Activated T-cell treated with anti-CD3 and anti-CD28 coated beads, Interleukin-2, amount 50 U/mL, for 72 hours (primary cell): Measurements from ENCODE around the gene FLRT2. TPM values are rescaled to one million over a fixed set of nuclear protein-coding genes. Genes with fewer than 3 reads are reported as not detected.

Source experiments
- ATAC-seq, 2 donors: fragments of 150-1000 bp; cut with Tn5 transposase; replicated peaks in 1 of 2; 2 replicates each; pipeline ENCODE4 v1.10.0; 2021; ENCODE audit warnings: moderate library complexity in 2 of 2, mild to moderate bottlenecking in 1 of 2
- DNase-seq, 2 donors: peaks; one replicate each; pipeline ENCODE4 v3.0.0; 2021 to 2022; ENCODE audit warnings: mixed read lengths in 1 of 2
- H3K27ac Mint-ChIP-seq: one replicate; pipeline ENCODE4 v1.8.0; 2022; ENCODE audit warnings: mild to moderate bottlenecking, moderate library complexity, mixed read lengths
- H3K27me3 Mint-ChIP-seq: one replicate; pipeline ENCODE4 v1.8.0; 2022; ENCODE audit warnings: low read depth, mixed read lengths
- H3K36me3 Mint-ChIP-seq, 2 donors: one replicate each; pipeline ENCODE4 v1.8.0; 2022; ENCODE audit warnings: mixed read lengths in 2 of 2, mild to moderate bottlenecking in 1 of 2; ENCODE audit not compliant: insufficient read depth in 2 of 2
- H3K4me1 Mint-ChIP-seq: one replicate; pipeline ENCODE4 v1.8.0; 2022; ENCODE audit warnings: low read depth, mixed read lengths
- H3K4me3 Mint-ChIP-seq, 2 donors: one replicate each; pipeline ENCODE4 v1.8.0; 2022; ENCODE audit warnings: mild to moderate bottlenecking in 2 of 2, mixed read lengths in 2 of 2, moderate library complexity in 2 of 2
- H3K9me3 Mint-ChIP-seq, 2 donors: one replicate each; pipeline ENCODE4 v1.8.0; 2022; ENCODE audit warnings: mixed read lengths in 2 of 2
- total RNA-seq, 2 donors: library from RNA; stranded (reverse); gene quantifications; one replicate each; pipeline ENCODE4 v1.2.3, GENCODE V29; 2022

Gene FLRT2
- total RNA-seq, 2 donors from 2014 or later = not detected

DNA sequence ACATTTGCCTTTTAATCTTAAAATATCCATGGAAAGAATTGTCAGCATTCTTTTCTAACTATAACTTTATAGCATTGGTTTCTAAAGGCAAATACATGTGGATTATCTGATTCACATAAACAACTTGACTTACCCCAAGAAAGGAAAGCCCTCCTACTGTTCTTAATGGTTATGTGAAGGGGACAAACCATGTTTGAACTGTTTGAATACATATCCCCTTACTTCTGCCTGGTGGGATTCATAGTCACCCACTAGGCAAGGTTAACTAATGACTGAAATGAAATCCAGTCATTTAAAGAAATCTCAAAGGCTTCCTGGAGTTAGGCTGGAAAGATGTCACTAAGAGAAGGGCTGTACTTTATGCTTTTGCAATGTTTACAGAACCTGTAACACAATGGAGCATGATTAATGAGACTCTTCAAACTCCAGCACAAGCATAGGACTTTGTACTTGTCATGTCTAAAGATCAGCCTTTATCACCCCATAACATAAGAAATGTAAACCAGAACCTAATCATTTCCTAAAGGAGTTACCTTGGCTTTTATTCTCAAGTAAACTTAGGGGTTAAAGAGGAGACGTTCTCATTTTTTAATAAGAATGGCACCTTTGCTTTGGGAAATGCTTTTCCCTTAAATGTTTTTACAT, 10.2 kb upstream of the FLRT2 start:
- H3K4me3 Mint-ChIP-seq = no peak overlapping the region
- no peaks in the 10 kb centered on the region for H3K4me1 Mint-ChIP-seq
- no peak overlapping the region for H3K27ac Mint-ChIP-seq
- no peaks in the 10 kb centered on the region for H3K27me3 Mint-ChIP-seq
- H3K9me3 Mint-ChIP-seq = no peaks in the 10 kb centered on the region
- DNase-seq = no peak
- ATAC-seq = no peak
- no peaks in the 10 kb centered on the region for H3K36me3 Mint-ChIP-seq

DNA sequence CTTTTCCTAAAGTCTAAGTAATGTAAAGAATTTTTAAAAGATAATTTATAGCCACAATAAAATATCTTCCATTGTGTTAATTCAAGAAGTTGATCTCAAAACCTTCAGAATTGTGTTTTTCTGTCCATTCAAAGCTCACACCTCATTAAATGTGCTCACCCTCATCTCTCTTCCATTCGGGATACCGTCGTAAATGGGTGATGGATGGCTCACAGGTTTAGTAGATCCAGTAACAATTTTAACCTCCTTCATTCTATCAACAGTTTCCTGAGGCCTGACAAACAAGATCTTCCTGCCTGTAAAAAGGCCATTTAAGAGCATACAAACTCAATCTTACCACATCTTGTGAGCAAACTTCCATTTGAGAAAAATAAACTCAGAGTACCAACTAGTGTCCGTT, 9.4 kb upstream of the FLRT2 start:
- Mint-ChIP-seq H3K9me3 (no peaks in the 10 kb centered on the region), H3K27ac (no peak overlapping the region), H3K27me3 (peaks cover 6% of the 10 kb centered on the region), H3K36me3 (no peaks in the 10 kb centered on the region), H3K4me3 (no peak overlapping the region), H3K4me1 (no peaks in the 10 kb centered on the region)
- no peak for ATAC-seq
- DNase-seq = no peak

DNA sequence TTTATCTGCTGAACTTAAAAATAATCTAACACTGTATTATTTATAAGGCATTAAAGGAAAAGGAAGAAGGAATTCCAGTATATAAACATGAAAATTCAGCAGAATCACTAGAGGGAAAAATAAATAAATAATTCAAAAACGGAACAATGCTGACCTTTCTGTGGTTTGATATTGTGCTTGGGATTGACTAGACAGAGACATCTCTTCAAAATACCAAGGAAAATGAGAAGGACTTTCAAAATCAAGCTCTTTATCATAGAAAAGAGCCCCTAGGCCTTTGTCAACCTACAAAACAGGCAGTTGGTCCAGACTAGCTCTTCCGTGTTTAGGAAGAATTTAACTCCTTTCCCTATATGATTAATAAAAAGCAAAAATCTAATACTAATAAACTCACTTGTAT, 6.3 kb upstream of the FLRT2 start:
- ATAC-seq = no peak
- Mint-ChIP-seq H3K9me3 (no peaks in the 10 kb centered on the region), H3K27ac (no peak overlapping the region)

DNA sequence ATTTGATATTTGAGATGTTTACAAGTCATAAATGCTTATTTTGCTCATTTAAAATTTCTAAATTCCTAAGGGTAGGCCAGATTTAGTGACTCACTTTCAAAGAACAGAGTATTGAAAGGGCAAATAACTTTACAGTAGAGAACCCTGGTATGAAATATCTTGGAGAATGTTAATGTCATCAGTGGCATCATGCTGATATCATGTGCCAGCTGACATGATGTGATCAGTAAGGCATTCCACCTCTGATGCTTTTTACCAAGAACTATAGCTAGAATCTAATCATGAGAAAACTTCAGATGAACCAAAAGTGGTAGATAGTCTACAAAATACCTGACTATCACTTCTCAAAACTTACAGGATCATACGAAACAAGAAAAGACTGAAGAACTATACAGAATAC, 2.9 kb upstream of the FLRT2 start:
- H3K27ac Mint-ChIP-seq = no peak overlapping the region
- peaks cover 57% of the 10 kb centered on the region for H3K27me3 Mint-ChIP-seq
- DNase-seq (no peak), ATAC-seq (no peak)
- H3K4me3 Mint-ChIP-seq = no peak overlapping the region
- no peaks in the 10 kb centered on the region for H3K9me3 Mint-ChIP-seq
- H3K4me1 Mint-ChIP-seq = peaks cover 6% of the 10 kb centered on the region
- peaks cover 0 to 2% of the 10 kb centered on the region in 2 donors for H3K36me3 Mint-ChIP-seq

More for the DNA sequence above, 6.3 kb upstream of the FLRT2 start:
- no peak for DNase-seq
- Mint-ChIP-seq H3K27me3 (peaks cover 24% of the 10 kb centered on the region), H3K4me1 (no peaks in the 10 kb centered on the region), H3K4me3 (no peak overlapping the region), H3K36me3 (no peaks in the 10 kb centered on the region)

DNA sequence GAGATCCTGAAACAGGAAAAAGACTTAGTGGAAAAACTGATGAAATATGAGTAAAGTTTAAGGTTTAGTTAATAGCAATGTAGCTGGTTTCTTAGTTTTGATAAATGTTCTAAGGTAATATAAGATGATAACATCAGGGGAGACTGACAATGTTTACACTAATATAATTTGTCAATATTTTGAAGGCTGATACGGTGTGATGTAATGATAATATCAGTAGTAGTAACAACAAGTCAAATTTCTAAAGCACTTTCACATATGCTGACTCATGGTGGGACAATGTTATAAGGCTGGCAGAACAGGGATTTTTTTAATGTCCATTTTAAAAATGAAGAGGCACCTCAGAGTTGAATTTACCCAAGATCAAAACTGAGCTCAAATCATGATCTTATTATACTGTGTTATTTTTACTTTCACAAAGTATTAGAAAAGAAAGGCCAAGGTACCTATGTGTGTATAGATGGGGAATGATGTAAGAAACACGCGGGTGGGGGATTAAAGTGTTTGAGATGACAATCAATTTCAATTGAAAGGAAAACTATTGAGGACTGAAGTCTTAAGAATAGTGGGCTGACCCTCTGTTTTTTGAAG, 2.4 kb upstream of the FLRT2 start:
- Mint-ChIP-seq H3K4me3 (no peak overlapping the region), H3K36me3 (peaks cover 0 to 2% of the 10 kb centered on the region in 2 donors), H3K4me1 (peaks cover 11% of the 10 kb centered on the region), H3K9me3 (no peaks in the 10 kb centered on the region), H3K27ac (no peak overlapping the region), H3K27me3 (peaks cover 62% of the 10 kb centered on the region)
- ATAC-seq (no peak), DNase-seq (no peak)

DNA sequence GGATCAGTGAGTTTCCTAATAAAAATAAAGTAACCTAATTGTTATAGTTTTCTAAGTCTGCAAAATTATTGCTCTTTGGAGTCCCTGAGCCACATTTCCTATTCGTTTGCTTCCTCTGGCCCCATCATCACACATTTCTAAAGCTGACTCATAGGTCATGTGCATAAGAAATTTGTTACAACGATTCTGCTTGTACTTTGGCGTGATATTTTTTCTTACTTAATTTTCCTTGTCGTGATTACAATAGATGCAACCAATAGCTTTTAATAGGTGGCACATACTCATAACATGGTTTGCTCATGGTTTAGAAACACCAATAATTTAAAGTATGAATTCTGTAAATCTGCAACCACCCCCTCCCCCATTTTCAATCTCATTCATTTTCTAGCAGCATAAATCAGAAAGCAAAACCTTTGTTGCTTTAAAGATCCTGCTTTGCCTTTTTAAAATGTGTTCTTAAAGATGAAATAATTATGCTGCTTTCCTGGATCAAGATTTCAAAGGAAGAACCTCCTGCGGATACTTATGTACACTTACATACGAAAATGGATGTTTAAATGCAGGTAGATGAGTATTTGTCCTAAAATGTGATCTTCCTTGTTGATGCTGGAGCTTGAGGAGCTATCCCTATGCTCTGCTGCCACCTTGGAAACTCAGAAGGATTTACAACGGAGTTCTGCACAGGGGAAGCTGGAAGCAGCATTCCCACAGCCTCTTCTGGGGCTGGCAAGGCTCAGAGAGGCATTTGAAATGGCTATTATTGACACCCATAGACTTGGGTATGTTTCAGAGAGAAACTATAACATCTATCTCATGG, 1.7 kb upstream of the FLRT2 start:
- H3K4me3 Mint-ChIP-seq = no peak overlapping the region
- DNase-seq = no peak
- peaks cover 0 to 2% of the 10 kb centered on the region in 2 donors for H3K36me3 Mint-ChIP-seq
- H3K27me3 Mint-ChIP-seq = peaks cover 67% of the 10 kb centered on the region
- ATAC-seq = no peak
- peaks cover 16% of the 10 kb centered on the region for H3K4me1 Mint-ChIP-seq
- no peak overlapping the region for H3K27ac Mint-ChIP-seq
- H3K9me3 Mint-ChIP-seq = no peaks in the 10 kb centered on the region

DNA sequence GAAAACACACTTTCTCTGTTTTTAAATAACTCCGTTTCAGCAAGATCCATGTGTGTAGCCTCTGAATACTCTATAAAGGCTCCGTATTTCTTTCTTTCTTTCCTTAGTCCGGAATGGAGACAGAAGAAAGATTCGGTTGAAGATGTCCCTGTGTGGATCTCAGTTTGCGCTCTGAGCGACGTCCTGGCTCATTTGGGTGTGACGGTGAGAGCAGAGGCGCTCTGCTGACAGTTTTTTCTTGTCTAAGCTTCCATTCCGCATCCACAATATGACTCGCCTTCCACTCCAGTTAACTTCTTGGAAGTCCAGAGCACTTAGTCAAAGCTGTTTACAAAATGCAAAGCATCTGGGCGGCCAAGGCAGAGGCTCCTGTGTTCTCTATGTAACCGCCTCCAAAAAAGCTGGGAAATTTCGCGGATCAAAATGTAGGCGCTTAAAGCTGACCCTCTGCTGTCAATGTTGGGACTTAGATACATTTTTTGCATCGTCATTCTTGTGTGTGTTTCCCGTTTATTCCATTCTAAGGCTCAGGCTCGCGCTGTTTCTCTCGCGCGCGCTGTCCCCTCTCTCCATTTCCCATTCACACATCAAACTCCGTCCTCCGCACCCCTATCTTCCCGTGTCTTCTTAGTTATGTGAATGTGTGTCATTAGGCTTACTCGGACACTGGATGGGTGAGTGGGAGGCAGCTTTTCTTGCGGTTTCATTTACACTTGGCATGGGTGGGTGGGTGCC, 880 bp upstream of the FLRT2 start:
- DNase-seq (no peak), ATAC-seq (no peak)
- Mint-ChIP-seq H3K27ac (no peak overlapping the region), H3K27me3 (peaks cover 71% of the 10 kb centered on the region), H3K36me3 (peaks cover 0 to 2% of the 10 kb centered on the region in 2 donors), H3K4me1 (peaks cover 16% of the 10 kb centered on the region), H3K4me3 (no peak overlapping the region), H3K9me3 (no peaks in the 10 kb centered on the region)

DNA sequence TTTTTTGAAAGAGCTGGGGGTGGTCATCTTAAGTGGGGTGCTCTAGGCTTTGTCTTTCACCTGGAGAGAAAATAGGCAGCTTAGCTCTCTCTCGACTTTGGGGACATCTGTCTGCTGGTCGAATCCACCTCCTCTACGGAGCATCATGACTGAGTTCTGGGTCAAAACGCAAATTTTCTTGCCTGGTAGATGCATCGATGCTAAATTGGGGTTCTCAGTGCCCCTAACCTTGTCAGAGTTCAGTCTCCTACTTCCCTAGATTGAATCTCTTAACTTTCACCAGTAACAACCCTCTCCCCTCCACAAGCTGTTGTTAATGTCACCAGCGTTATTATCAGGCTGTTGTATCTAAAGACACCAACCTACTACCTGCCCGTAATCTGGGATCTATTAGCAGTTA, 682 bp downstream of the FLRT2 start:
- DNase-seq = no peak
- no peak overlapping the region for H3K4me3 Mint-ChIP-seq
- no peak for ATAC-seq
- H3K27me3 Mint-ChIP-seq = peaks cover 80% of the 10 kb centered on the region
- no peaks in the 10 kb centered on the region for H3K9me3 Mint-ChIP-seq
- H3K27ac Mint-ChIP-seq = no peak overlapping the region
- H3K36me3 Mint-ChIP-seq = peaks cover 0 to 2% of the 10 kb centered on the region in 2 donors
- peaks cover 16% of the 10 kb centered on the region for H3K4me1 Mint-ChIP-seq

DNA sequence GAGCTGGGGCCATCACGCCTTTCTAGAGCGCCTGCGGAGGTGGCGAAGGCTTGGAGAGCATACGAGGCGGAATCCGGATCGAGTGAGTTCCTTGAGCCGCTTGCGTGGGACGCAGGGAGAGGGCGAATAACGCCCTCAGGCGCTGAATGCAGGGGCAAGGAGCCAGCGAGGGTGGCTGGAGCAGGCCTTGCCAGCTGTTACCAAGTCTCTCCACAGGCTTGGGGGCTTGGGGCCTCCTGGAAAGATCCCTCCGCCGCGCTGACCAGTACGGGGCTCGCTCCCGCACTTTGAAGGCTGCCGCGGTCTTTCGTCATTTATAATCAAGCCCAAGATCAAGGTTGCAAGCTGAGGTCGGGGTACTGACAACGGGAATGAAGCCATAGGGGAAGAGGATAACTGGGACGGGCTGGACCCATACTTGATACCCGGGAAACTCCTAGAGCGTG, 1.2 kb downstream of the FLRT2 start:
- Mint-ChIP-seq H3K9me3 (no peaks in the 10 kb centered on the region), H3K36me3 (peaks cover 0 to 2% of the 10 kb centered on the region in 2 donors), H3K27me3 (peaks cover 79% of the 10 kb centered on the region), H3K27ac (no peak overlapping the region), H3K4me3 (peak overlapping the region in 1 of 2 donors; percentile 61), H3K4me1 (peaks cover 16% of the 10 kb centered on the region)
- DNase-seq (no peak), ATAC-seq (no peak)

DNA sequence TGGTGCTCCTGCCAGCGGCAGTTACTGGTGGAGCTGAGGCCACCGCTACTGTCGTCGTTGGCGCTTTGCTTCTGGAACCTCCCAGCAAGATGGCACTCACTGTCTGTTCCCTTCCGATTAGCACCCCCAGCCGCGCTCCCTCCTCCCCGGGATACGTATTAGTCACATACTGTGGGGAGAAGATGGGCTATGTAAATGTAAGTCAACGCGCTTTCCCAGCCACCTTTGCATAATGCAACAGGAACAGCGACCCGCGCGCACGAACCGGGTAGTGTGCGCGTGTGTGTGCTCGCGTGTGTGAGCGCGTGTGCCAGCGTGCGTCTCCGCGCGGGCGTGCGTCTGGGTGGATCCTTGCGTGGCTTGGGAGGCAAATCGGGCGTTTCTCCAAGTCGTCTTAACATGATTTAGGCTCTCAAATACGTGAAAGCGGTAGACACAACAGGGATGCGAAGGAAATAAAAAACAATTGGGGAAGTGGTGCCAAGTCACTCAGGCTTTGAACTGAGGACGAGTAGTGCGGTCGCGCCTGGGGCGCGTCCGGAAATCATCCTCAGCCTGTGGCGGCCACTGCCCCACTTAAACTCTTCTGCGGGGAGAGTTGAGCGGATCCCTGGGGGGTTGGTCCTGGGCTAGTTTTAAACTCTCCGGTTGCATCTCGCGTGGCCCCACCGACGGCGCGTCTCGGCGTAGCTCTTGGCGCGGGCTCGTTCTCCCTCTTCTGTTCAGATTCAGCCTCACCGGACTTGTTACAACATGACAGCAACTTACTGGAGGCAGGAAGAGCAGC, 1.8 kb downstream of the FLRT2 start:
- H3K9me3 Mint-ChIP-seq = no peaks in the 10 kb centered on the region
- DNase-seq (no peak), ATAC-seq (no peak)
- H3K27ac Mint-ChIP-seq = no peak overlapping the region
- H3K4me3 Mint-ChIP-seq = peak overlapping the region; percentile 30 to 61
- peaks cover 0 to 2% of the 10 kb centered on the region in 2 donors for H3K36me3 Mint-ChIP-seq
- H3K4me1 Mint-ChIP-seq = peaks cover 16% of the 10 kb centered on the region
- peaks cover 79% of the 10 kb centered on the region for H3K27me3 Mint-ChIP-seq

DNA sequence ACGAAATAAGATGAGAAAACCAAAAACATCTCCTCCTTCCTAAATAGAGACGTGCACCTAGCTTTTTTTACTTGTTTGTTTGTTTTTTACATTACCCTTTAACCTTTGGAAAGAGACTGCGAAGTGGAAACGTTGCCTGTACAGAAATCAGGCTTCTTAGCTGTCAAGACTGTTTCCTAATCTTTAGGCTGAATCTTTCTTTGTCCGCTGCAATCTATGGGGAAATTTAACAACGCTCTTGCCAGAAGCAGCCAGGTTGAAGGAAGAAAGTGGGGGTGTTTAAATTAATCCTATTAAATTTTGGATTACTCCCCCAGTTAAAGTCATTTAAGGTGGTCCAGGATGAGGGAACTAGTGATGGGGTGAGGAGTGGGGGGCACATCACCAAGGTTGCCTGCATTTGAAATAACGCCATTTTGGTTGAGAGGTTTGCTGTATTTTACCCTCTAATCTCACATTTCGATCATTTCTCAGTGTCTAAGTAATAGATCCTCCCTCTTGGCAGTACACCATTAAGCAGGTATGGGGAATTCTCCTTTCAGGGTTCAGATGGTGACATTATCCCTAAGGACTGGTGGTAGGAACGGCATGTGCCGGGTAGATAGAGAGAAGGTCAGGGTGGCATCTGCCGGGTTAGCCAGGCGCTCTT, 2.6 kb downstream of the FLRT2 start:
- H3K36me3 Mint-ChIP-seq = peaks cover 0 to 2% of the 10 kb centered on the region in 2 donors
- H3K9me3 Mint-ChIP-seq = no peaks in the 10 kb centered on the region
- H3K4me1 Mint-ChIP-seq = peaks cover 16% of the 10 kb centered on the region
- peaks cover 84% of the 10 kb centered on the region for H3K27me3 Mint-ChIP-seq
- ATAC-seq = no peak
- no peak for DNase-seq
- no peak overlapping the region for H3K27ac Mint-ChIP-seq
- peak overlapping the region; percentile 30 to 61 for H3K4me3 Mint-ChIP-seq
